Endothelial cell of umbilical vein (primary cell): ENCODE measurements around the gene NEBL. TPM values are rescaled to one million over a fixed set of nuclear protein-coding genes. Genes with fewer than 3 reads are reported as not detected.

ENCODE experiments used
- BruUV-seq: library from RNA; stranded (reverse); fragments of 400-500 nt; replicated peaks from 2 replicates; lab custom pipeline; 2021; lab: Mats Ljungman, UMichigan
- CTCF ChIA-PET: fragments of 300-600, 350-600 bp; sonication (Branson Sonifier 250); formaldehyde crosslinking; loops from one replicate; lab custom pipeline; 2021; ENCODE audit warnings: antibody characterized with exemption, inconsistent platforms; lab: Charles Lee
- POLR2A ChIA-PET: fragments of 300-600, 350-600 bp; sonication (Branson Sonifier 250); formaldehyde crosslinking; loops from one replicate; lab custom pipeline; 2021; ENCODE audit warnings: antibody characterized with exemption, inconsistent platforms; lab: Charles Lee
- DNase-seq: peaks from one replicate; pipeline ENCODE4 v3.0.0-alpha.2; 2011; ENCODE audit warnings: low read depth, low spot score
- FAIRE-seq: peaks from 2 replicates; lab custom pipeline; 2011; peaks lifted over from hg19 to GRCh38; lab: Jason Lieb, UNC
- H2AFZ ChIP-seq: 2 replicates; pipeline ENCODE4 v1.6.0; 2012; ENCODE audit warnings: low read depth, low read length, control low read depth, inconsistent platforms
- H3K27ac ChIP-seq: 2 replicates; pipeline ENCODE4 v1.5.1; 2011; ENCODE audit warnings: low read depth, mild to moderate bottlenecking, control low read depth, low read length, moderate library complexity; ENCODE audit not compliant: insufficient read depth
- H3K27me3 ChIP-seq, 2 experiments: 2 replicates each; pipeline versions ENCODE4 v1.6.0 to v1.6.1; 2011; ENCODE audit warnings: low read length in 2 of 2, mixed read lengths in 1 of 2; ENCODE audit not compliant: control insufficient read depth in 2 of 2, insufficient read depth in 2 of 2
- H3K36me3 ChIP-seq, 2 experiments: 2 replicates in 1 of 2; 3 replicates in 1 of 2; pipeline ENCODE4 v1.5.1; 2011; ENCODE audit warnings: low read length in 2 of 2, mild to moderate bottlenecking in 1 of 2, moderate library complexity in 1 of 2; ENCODE audit not compliant: control insufficient read depth in 2 of 2, insufficient read depth in 2 of 2; ENCODE audit errors: extremely low read depth in 1 of 2
- H3K4me1 ChIP-seq: 3 replicates; pipeline ENCODE4 v1.5.1; 2011; ENCODE audit warnings: mild to moderate bottlenecking, low read length; ENCODE audit not compliant: control insufficient read depth, insufficient read depth; ENCODE audit errors: extremely low read depth
- H3K4me2 ChIP-seq: 2 replicates; pipeline ENCODE4 v1.6.1; 2011; ENCODE audit warnings: low read length, control low read depth, mixed read lengths; ENCODE audit not compliant: insufficient read depth
- H3K4me3 ChIP-seq, 3 experiments: fragments of 200-600 bp in 1 of 3; sonication (generic), shearing (Covaris generic) in 1 of 3; replicated peaks in 1 of 3; 2 replicates each; pipeline ENCODE4 v1.5.1; 2011 to 2016; ENCODE audit warnings: control low read depth in 3 of 3, low read length in 3 of 3, mild to moderate bottlenecking in 2 of 3, inconsistent platforms in 1 of 3, low read depth in 1 of 3, moderate library complexity in 1 of 3; ENCODE audit not compliant: insufficient read depth in 1 of 3
- H3K79me2 ChIP-seq: 2 replicates; pipeline ENCODE4 v1.6.0; 2012; ENCODE audit warnings: low read length, inconsistent platforms; ENCODE audit not compliant: control insufficient read depth, insufficient read depth
- H3K9ac ChIP-seq: replicated peaks from 2 replicates; pipeline ENCODE3; 2011; ENCODE audit warnings: low read length, control low read depth; ENCODE audit not compliant: insufficient read depth; ENCODE audit errors: extremely low read depth
- H3K9me1 ChIP-seq: replicated peaks from 3 replicates; pipeline ENCODE4 v1.6.0; 2011; ENCODE audit warnings: mild to moderate bottlenecking, low read length; ENCODE audit not compliant: control insufficient read depth, insufficient read depth; ENCODE audit errors: extremely low read depth
- H3K9me3 ChIP-seq: replicated peaks from 2 replicates; pipeline ENCODE4 v1.5.1; 2012; ENCODE audit warnings: low read length, inconsistent platforms; ENCODE audit not compliant: control insufficient read depth, insufficient read depth
- H4K20me1 ChIP-seq: replicated peaks from 2 replicates; pipeline ENCODE3; 2011; ENCODE audit warnings: mild to moderate bottlenecking, low read length; ENCODE audit not compliant: control insufficient read depth, insufficient read depth; ENCODE audit errors: extremely low read depth
- CTCF ChIP-seq, 2 donors: IDR thresholded peaks; 1 replicate in 1 of 2; 2 replicates in 1 of 2; pipeline ENCODE4 v1.5.1; 2011; ENCODE audit warnings: low read length in 2 of 2, mild to moderate bottlenecking in 2 of 2, moderate library complexity in 2 of 2, control low read depth in 1 of 2, inconsistent platforms in 1 of 2, low read depth in 1 of 2; ENCODE audit not compliant: insufficient read depth in 1 of 2; ENCODE audit errors: extremely low read depth in 1 of 2
- EZH2 ChIP-seq: IDR thresholded peaks from 2 replicates; pipeline ENCODE4 v1.6.1; 2012; ENCODE audit warnings: borderline replicate concordance, low read depth, mild to moderate bottlenecking, moderate library complexity, low read length, inconsistent platforms; ENCODE audit not compliant: severe bottlenecking
- FOS ChIP-seq: IDR thresholded peaks from 2 replicates; pipeline ENCODE4 v1.6.1; 2011; ENCODE audit warnings: mild to moderate bottlenecking, low read length, moderate library complexity, borderline replicate concordance; ENCODE audit not compliant: insufficient read depth
- GATA2 ChIP-seq: IDR thresholded peaks from 2 replicates; pipeline ENCODE4 v1.7.0; 2011; ENCODE audit warnings: low read depth, mild to moderate bottlenecking, moderate library complexity, mixed read lengths, low read length; ENCODE audit not compliant: insufficient read length, insufficient read depth
- JUN ChIP-seq: IDR thresholded peaks from 2 replicates; pipeline ENCODE4 v1.6.1; 2011; ENCODE audit warnings: borderline replicate concordance, low read depth; ENCODE audit not compliant: insufficient read length, insufficient read depth
- MAX ChIP-seq: IDR thresholded peaks from 2 replicates; pipeline ENCODE4 v1.6.1; 2011; ENCODE audit not compliant: insufficient read depth, insufficient read length
- MYC ChIP-seq: IDR thresholded peaks from one replicate; pipeline ENCODE4 v1.6.1; 2011; ENCODE audit warnings: mild to moderate bottlenecking, low read depth, low read length
- POLR2A ChIP-seq: IDR thresholded peaks from 2 replicates; pipeline ENCODE4 v1.6.1; 2012; ENCODE audit warnings: low read depth, mild to moderate bottlenecking, control low read depth, low read length
- POLR2AphosphoS5 ChIP-seq: IDR thresholded peaks from 2 replicates; pipeline ENCODE4 v1.6.1; 2012; ENCODE audit warnings: low read depth, mild to moderate bottlenecking, control low read depth, low read length, moderate library complexity; ENCODE audit not compliant: insufficient read depth
- dilution Hi-C: fragments of 300-500 bp; cut with MboI; formaldehyde crosslinking; loops from one replicate; pipeline ENCODE4 v1.15.0; 2019; ENCODE audit warnings: low sequenced_read_pairs; ENCODE audit not compliant: extremely low pct_ligation_motif_present
- intact Hi-C: fragments of 100-400 bp; cut with micrococcal nuclease; formaldehyde crosslinking; loops from one replicate; pipeline ENCODE4 v1.10.0; 2022
- polyA plus RNA-seq, 4 experiments: library from polyadenylated mRNA; depleted of rRNA in 3 of 4; stranded (reverse) in 3 of 4; unstranded in 1 of 4; fragments of >200 nt; gene quantifications; 2 replicates each; pipeline versions ENCODE4 v1.2.1 to v1.2.3, GENCODE V29; 2011 to 2012; ENCODE audit warnings: missing spikeins in 1 of 4
- total RNA-seq: library from RNA; stranded (reverse); gene quantifications from 2 replicates; pipeline ENCODE4 v1.2.3, GENCODE V29; 2021

NEBL gene
- total and polyA plus RNA-seq, 2 donors (not counting 3 experiments of a cell fraction or from before 2014, with no cell fraction given), result 0.17 to 0.66 TPM

- Histone ChIP-seq H3K79me2 (no peaks in the 10 kb centered on the region), H3K4me1 (no peaks in the 10 kb centered on the region), H2AFZ (no peak overlapping the region), H3K9me3 (no peaks in the 10 kb centered on the region), H4K20me1 (no peaks in the 10 kb centered on the region), H3K36me3 (no peaks in the 10 kb centered on the region), H3K4me3 (no peak overlapping the region), H3K27me3 (no peaks in the 10 kb centered on the region), H3K27ac (no peak overlapping the region), H3K9ac (no peak overlapping the region), H3K9me1 (no peaks in the 10 kb centered on the region), H3K4me2 (no peak overlapping the region)
- no peak for DNase-seq
- ChIA-PET CTCF (no interaction called here), POLR2A (no interaction called here)
- TF ChIP-seq CTCF (IDR thresholded peaks at IDR 0.05; ENCODE audit: extremely low read depth in 1 of 2, insufficient read depth in 1 of 2, low read depth in 1 of 2, low read length in 2 of 2) (no peak), EZH2 (no peak), GATA2 (no peak), MAX (no peak), JUN (no peak), MYC (no peak), POLR2AphosphoS5 (no peak), FOS (no peak), POLR2A (no peak)
- BruUV-seq, result no TSS peak
- FAIRE-seq, result no peak
- intact Hi-C loops, result no loop called here
- dilution Hi-C loops, result no loop called here
Observed at GRCh38 chr10:20836401-20836800, 60.7 kb downstream of the NEBL start.
